Measurements from ENCODE around the gene USP17L29.
"Not testable (repeated sequence)": the region's sequence is repeated elsewhere in the genome, so short reads cannot be mapped to it uniquely, and the experiment has no call there.

- not testable (repeated sequence) for TF ChIP-seq ELF1 (IDR thresholded peaks at IDR 0.05); RCOR1 (IDR thresholded peaks at IDR 0.05; ENCODE audit: low read length); CTCF (IDR thresholded peaks at IDR 0.05); RXRA (IDR thresholded peaks at IDR 0.05; ENCODE audit: borderline replicate concordance, low read depth); SIN3A (IDR thresholded peaks at IDR 0.05; ENCODE audit: borderline replicate concordance, low read depth, low read length); EZH2phosphoT487 (IDR thresholded peaks at IDR 0.05; ENCODE audit: borderline replicate concordance, low read depth); FOXJ3 (CRISPR knock-in tag; IDR thresholded peaks at IDR 0.05); TCF12 (IDR thresholded peaks at IDR 0.05); RFX5 (IDR thresholded peaks at IDR 0.05; ENCODE audit: low read length); POLR2AphosphoS5 (IDR thresholded peaks at IDR 0.05; ENCODE audit: low read depth, low read length); YY1 (IDR thresholded peaks at IDR 0.05; ENCODE audit: low read depth); MXI1 (IDR thresholded peaks at IDR 0.05; ENCODE audit: low read depth, low read length)
- TF ChIP-seq, protein P1, sequence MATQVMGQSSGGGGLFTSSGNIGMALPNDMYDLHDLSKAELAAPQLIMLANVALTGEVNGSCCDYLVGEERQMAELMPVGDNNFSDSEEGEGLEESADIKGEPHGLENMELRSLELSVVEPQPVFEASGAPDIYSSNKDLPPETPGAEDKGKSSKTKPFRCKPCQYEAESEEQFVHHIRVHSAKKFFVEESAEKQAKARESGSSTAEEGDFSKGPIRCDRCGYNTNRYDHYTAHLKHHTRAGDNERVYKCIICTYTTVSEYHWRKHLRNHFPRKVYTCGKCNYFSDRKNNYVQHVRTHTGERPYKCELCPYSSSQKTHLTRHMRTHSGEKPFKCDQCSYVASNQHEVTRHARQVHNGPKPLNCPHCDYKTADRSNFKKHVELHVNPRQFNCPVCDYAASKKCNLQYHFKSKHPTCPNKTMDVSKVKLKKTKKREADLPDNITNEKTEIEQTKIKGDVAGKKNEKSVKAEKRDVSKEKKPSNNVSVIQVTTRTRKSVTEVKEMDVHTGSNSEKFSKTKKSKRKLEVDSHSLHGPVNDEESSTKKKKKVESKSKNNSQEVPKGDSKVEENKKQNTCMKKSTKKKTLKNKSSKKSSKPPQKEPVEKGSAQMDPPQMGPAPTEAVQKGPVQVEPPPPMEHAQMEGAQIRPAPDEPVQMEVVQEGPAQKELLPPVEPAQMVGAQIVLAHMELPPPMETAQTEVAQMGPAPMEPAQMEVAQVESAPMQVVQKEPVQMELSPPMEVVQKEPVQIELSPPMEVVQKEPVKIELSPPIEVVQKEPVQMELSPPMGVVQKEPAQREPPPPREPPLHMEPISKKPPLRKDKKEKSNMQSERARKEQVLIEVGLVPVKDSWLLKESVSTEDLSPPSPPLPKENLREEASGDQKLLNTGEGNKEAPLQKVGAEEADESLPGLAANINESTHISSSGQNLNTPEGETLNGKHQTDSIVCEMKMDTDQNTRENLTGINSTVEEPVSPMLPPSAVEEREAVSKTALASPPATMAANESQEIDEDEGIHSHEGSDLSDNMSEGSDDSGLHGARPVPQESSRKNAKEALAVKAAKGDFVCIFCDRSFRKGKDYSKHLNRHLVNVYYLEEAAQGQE (IDR thresholded peaks at IDR 0.05; ENCODE audit: low read depth, low read length), result not testable (repeated sequence)
Observed at GRCh38 chr4:9334358-9334757, 19.1 kb upstream of the USP17L29 start, which contains the start of gene USP17L26.

All from SK-N-SH (cell line).